Right ventricle myocardium superior (tissue), 1 donor: ENCODE data around the gene ABI3. TPM values are rescaled to one million over a fixed set of nuclear protein-coding genes. Genes with fewer than 3 reads are reported as not detected.

Source experiments
- ATAC-seq: fragments of 200-7000 bp; cut with Tn5 transposase; one replicate; pipeline ENCODE4 v1.9.1; 2020; ENCODE audit warnings: mild to moderate bottlenecking; ENCODE audit not compliant: poor library complexity
- DNase-seq: peaks from one replicate; pipeline ENCODE4 v3.0.0-alpha.2; 2020
- intact Hi-C: fragments of 100-400 bp; cut with DNase I; formaldehyde crosslinking; loops from one replicate; pipeline ENCODE4 v1.11.2; 2022
- total RNA-seq: library from RNA; stranded (reverse); fragmentation: NEBNext Ultra II Directional; extraction: Animal tissue kit (Norgen Biotek cat#: 25700); gene quantifications from one replicate; pipeline ENCODE4 v1.2.1, GENCODE V29; 2021
- donor health status: DM: no; HTN: yes; CAD: no; lungs with severe emphysema.

The ABI3 gene
- total RNA-seq, 1 donor from 2014 or later, result 5.5 TPM

DNA sequence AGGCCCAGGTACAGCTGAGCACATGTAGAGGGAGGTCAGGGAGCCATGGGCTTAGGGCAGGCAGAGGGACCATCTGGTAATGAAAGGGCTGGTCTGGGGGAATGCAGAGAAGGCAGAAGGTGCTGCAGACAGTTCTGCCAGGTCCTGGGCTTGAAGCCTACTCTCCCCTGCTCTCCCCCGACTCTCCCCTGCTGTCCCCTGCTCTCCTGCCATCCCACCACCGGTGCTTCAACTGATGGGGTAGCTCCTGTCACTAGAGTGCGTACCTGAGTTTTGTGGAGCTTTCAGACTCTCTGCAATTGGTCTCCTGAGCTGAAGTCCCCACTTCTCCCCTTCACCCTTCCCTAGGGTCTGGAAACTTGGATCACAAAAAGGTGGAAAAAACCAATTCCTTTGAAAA, 57.4 kb downstream of the ABI3 start:
- intact Hi-C loops, result no loop called here

DNA sequence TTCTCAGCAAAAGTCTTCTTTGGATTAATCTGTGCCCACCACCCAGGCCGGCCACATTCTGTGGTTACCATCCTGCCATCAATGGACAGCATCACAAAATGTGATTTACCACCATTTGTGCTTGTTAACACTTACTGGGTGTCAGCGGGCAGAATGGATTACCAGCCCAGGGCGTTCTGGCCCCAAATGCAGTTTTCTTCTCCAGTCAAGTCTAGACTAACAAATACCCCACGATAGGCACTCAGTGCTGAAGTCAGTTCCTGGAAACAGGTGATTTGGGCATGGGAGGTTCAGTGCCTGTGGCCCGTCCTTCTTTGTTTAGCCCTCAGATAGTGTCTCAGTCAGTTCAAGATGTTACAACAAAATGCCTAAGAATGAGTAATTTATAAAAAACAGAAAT, 58.8 kb downstream of the ABI3 start:
- no peak for ATAC-seq
- DNase-seq, result no peak
- intact Hi-C loops, result no loop called here

More for the DNA sequence above, 57.4 kb downstream of the ABI3 start:
- no peak for ATAC-seq
- DNase-seq, result no peak

Other genes starting within 250 kb of the ABI3 start
- gene GIP, start 242.1 kb upstream of the ABI3 start, total RNA-seq, result not detected
- not detected for gene IGF2BP1, start 213.3 kb upstream of the ABI3 start, total RNA-seq
- not detected for gene B4GALNT2, start 77.9 kb upstream of the ABI3 start, total RNA-seq
- 2.1 TPM for gene GNGT2, start 133 bp upstream of the ABI3 start, total RNA-seq
- 0.22 TPM for gene PHOSPHO1, start 20.1 kb downstream of the ABI3 start, total RNA-seq
- 18.6 TPM for gene ZNF652, start 151.5 kb downstream of the ABI3 start, total RNA-seq
- gene PHB1, start 204.2 kb downstream of the ABI3 start, total RNA-seq, result 236 TPM